ENCODE data around the gene MAN1B1.

MAN1B1 gene

DNA sequence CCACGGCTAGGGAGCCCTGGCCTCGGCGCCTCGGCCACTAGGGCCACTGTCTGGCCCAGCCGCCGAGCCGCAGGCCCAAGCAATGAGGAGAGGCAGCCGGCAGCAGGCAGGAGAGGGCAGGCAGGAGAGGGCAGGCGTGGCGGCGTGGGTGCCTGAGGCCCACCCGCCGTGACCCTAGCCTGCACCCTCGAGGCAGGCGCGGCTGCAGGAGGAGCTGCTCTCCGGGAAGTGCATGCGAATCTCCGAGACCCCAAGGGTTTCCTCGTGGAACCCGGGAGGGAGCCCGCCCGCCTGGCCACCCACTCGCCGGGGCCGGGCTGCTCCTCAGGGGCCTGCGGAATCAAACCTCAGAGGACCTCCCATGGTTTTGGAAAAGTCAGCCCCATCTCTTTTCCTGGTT, 61.5 kb downstream of the MAN1B1 start:
- TF ChIP-seq, protein P1, sequence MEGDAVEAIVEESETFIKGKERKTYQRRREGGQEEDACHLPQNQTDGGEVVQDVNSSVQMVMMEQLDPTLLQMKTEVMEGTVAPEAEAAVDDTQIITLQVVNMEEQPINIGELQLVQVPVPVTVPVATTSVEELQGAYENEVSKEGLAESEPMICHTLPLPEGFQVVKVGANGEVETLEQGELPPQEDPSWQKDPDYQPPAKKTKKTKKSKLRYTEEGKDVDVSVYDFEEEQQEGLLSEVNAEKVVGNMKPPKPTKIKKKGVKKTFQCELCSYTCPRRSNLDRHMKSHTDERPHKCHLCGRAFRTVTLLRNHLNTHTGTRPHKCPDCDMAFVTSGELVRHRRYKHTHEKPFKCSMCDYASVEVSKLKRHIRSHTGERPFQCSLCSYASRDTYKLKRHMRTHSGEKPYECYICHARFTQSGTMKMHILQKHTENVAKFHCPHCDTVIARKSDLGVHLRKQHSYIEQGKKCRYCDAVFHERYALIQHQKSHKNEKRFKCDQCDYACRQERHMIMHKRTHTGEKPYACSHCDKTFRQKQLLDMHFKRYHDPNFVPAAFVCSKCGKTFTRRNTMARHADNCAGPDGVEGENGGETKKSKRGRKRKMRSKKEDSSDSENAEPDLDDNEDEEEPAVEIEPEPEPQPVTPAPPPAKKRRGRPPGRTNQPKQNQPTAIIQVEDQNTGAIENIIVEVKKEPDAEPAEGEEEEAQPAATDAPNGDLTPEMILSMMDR (IDR thresholded peaks at IDR 0.05), result no peak

DNA sequence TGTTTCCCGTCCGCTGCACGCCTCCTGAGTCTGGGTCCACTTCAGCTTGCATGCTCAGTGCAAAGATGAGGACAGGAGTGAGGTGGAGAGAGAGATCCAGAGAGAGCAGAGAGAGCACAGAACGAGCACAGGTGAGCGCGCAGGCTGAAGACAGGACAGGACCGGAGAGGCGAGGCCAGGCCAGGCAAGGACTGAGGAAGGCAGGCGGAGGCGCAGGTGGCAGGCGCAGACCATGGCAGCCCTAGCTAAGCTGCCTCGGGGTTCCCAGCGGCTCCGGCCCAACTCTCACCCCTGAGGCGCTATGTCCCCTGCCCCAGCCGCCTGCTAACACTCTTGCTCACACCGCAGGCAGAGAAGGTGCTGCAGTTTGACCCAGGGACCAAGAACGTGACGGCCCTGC, 61.9 kb downstream of the MAN1B1 start:
- TF ChIP-seq, protein P1 (IDR thresholded peaks at IDR 0.05), result no peak

DNA sequence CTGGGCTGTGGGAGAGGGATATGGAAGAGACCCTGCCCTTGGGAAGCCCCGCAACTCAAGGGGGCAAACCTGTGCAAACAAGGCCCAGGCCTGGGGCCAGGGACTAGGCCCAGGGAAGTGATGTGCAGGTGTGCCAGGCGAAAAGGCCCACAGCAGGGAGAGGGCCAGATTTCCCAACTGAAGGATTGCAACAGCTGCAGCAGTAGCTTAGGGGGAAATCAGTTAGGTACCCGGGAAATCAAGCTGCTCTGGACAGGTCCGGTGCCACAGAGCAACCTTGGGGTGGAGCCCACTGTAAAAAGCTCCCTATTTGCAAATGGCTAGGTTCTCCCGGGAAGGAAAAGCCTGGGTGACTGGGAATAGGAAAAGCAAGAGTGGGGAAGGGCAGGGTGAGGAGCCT, 62.6 kb downstream of the MAN1B1 start:
- TF ChIP-seq, protein P1 (IDR thresholded peaks at IDR 0.05), result no peak

DNA sequence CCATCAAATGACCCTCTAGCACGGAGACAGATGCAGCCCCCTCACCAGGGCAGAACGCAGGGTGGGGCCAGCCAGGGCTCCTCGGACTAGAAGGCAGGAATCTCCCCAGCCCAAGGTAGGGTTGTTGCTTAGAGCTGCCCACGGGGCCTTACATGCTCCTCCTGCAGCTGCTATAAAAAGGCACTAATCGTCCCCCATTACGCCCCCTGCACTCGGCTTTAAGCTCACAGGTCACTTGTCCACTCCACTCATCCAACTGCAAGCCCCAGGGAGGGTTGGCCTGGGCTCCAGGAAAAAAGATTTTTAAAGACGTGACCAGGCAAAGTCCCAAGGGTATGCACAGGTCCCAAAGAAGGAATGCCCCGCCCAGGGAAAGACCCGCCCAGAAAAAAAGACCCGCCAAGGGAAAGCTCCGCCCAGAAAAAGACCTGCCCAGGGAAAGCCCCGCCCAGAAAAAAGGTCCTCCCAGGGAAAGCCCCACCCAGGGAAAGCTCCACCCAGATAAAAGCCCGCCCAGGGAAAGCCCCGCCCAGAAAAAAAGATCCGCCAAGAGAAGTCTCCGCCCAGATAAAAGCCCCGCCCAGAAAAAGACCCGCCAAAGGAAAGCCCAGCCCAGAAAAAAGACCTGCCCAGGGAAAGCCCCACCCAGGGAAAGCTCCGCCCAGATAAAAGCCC, 63.3 kb downstream of the MAN1B1 start:
- TF ChIP-seq, protein P1 (IDR thresholded peaks at IDR 0.05), result no peak

DNA sequence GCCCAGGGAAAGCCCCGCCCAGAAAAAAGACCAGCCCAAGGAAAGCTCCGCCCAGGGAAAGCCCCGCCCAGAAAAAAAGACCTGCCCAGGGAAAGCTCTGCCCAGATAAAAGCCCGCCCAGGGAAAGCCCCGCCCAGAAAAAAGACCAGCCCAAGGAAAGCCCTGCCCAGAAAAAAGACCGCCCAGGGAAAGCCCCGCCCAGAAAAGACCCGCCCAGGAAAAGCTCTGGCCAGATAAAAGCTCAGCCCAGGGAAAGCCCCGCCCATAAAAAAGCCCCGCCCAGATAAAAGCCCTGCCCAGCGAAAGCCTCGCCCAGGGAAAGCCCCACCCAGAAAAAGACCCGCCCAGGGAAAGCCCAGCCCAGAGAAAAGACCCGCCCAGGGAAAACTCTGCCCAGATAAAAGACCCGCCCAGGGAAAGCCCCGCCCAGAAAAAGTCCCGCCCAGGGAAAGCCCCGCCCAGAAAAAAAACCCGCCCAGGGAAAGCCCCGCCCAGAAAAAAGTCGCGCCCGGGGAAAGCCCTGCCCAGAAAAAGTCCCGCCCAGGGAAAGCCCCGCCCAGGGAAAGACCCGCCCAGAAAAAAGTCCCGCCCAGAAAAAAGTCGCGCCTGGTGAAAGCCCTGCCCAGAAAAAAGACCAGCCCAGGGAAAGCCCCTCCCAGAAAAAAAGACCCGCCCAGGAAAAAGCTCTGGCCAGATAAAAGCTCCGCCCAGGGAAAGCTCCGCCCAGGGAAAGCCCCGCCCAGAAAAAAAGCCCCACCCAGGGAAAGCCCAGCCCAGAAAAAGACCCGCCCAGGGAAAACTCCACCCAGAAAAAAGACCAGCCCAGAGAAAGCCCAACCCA, 64.1 kb downstream of the MAN1B1 start:
- TF ChIP-seq, protein P1 (IDR thresholded peaks at IDR 0.05), result no peak

DNA sequence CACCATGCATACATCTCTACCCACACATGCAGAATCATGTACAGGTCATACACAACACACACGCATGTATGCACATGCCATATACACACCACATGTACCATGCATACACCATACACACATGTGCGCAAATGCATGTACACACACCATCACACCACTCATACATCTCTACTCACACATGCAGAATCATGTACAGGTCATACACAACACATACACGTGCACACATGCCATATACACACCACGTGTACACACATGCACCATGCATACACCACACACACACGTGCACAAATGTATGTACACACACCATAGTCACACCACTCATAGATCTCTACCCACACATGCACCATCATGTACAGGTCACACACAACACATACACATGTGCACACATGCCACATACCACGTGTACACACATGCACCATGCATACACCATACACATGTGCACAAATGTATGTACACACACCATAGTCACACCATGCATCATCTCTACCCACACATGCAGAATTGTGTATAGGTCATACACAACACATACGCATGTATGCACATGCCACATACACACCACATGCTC, 66.1 kb downstream of the MAN1B1 start:
- TF ChIP-seq, protein P1 (IDR thresholded peaks at IDR 0.05), result no peak

DNA sequence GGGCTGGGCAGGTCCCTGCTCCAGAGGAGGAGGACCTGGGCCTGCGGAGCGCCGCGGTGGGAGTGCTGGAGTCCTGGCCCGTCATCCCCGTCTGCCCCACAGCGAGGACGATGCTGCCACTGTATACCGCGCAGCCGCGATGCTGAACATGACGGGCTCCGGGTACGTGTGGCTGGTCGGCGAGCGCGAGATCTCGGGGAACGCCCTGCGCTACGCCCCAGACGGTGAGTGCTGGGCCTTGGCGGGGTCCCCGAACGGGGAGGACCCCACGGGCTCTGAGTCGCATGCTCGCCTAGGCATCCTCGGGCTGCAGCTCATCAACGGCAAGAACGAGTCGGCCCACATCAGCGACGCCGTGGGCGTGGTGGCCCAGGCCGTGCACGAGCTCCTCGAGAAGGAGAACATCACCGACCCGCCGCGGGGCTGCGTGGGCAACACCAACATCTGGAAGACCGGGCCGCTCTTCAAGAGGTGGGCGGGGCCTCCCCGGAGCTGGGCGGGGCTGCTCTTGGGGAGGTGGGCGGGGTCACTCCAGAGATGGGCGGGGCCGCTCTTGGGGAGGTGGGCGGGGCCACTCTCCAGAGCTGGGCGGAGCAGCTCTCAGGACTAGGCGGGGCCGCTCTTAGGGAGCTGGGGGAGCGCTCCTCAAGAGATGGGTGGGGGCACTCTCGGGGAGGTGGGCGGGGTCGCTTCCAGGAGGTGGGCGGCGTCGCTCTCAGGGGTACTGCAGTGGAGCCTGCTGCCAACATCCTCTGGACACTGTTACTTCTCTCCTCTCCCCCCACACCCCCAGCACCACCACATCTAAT, 70.0 kb downstream of the MAN1B1 start:
- TF ChIP-seq, protein P1 (IDR thresholded peaks at IDR 0.05), result no peak

All from LNCAP (cell line).